ENCODE data around the gene ADARB1. TPM values are rescaled to one million over a fixed set of nuclear protein-coding genes. Genes with fewer than 3 reads are reported as not detected.

The ADARB1 gene
- polyA plus RNA-seq, 1 donor (not counting 4 experiments of a cell fraction or from before 2014, with no cell fraction given): 13.0 TPM

GRCh38 chr21:45116066-45116465, 41.7 kb downstream of the ADARB1 start:
- no peak overlapping the region for H3K27ac ChIP-seq (ENCODE audit: control insufficient read depth, insufficient read depth, low read length)
- H3K9ac ChIP-seq (ENCODE audit: control insufficient read depth, extremely low read depth, insufficient read depth, low read length): no peak overlapping the region
- peaks cover 6% of the 10 kb centered on the region for H3K4me1 ChIP-seq (ENCODE audit: control insufficient read depth, extremely low read depth, insufficient read depth, low read length)
- no peak for TF ChIP-seq EZH2 (IDR thresholded peaks at IDR 0.05; ENCODE audit: low read length)
- TF ChIP-seq, protein P1, sequence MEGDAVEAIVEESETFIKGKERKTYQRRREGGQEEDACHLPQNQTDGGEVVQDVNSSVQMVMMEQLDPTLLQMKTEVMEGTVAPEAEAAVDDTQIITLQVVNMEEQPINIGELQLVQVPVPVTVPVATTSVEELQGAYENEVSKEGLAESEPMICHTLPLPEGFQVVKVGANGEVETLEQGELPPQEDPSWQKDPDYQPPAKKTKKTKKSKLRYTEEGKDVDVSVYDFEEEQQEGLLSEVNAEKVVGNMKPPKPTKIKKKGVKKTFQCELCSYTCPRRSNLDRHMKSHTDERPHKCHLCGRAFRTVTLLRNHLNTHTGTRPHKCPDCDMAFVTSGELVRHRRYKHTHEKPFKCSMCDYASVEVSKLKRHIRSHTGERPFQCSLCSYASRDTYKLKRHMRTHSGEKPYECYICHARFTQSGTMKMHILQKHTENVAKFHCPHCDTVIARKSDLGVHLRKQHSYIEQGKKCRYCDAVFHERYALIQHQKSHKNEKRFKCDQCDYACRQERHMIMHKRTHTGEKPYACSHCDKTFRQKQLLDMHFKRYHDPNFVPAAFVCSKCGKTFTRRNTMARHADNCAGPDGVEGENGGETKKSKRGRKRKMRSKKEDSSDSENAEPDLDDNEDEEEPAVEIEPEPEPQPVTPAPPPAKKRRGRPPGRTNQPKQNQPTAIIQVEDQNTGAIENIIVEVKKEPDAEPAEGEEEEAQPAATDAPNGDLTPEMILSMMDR (optimal IDR thresholded peaks at IDR 0.05 in 1 of 3, IDR thresholded peaks at IDR 0.05 in 1 of 3, conservative IDR thresholded peaks at IDR 0.05 in 1 of 3; ENCODE audit: extremely low read depth in 1 of 3, insufficient read depth in 2 of 3, low read length in 3 of 3): no peak
- DNase-seq (ENCODE audit: low read depth, low spot score) (no peak), FAIRE-seq (no peak)
- no peak overlapping the region for H3K4me3 ChIP-seq (ENCODE audit: control insufficient read depth in 2 of 3, extremely low read depth in 1 of 3, insufficient read depth in 2 of 3, low read depth in 1 of 3, low read length in 3 of 3)
- H3K27me3 ChIP-seq (ENCODE audit: control insufficient read depth, extremely low read depth, insufficient read depth, low read length): no peaks in the 10 kb centered on the region
- H3K9me3 ChIP-seq (ENCODE audit: control insufficient read depth, low read depth, low read length): no peaks in the 10 kb centered on the region
- H2AFZ ChIP-seq (ENCODE audit: control insufficient read depth, low read length): no peak overlapping the region
- peaks cover 0 to 3% of the 10 kb centered on the region in 2 experiments for H3K36me3 ChIP-seq (ENCODE audit: control insufficient read depth in 2 of 2, extremely low read depth in 1 of 2, insufficient read depth in 2 of 2, low read length in 2 of 2)
- peaks cover 12% of the 10 kb centered on the region for H3K79me2 ChIP-seq (ENCODE audit: control insufficient read depth, insufficient read depth, low read length)
- H3K4me2 ChIP-seq (ENCODE audit: control insufficient read depth, extremely low read depth, insufficient read depth, low read depth, low read length): no peak overlapping the region
- H3K9me1 ChIP-seq (ENCODE audit: control insufficient read depth, extremely low read depth, insufficient read depth, low read length): peaks cover 2% of the 10 kb centered on the region
- H4K20me1 ChIP-seq (ENCODE audit: control insufficient read depth, extremely low read depth, insufficient read depth, low read length): peaks cover 3% of the 10 kb centered on the region
- dilution Hi-C loops (cut with MboI; ENCODE audit: extremely low pct_ligation_motif_present, low sequenced_read_pairs): no loop called here

- H3K79me2 ChIP-seq (ENCODE audit: control insufficient read depth, insufficient read depth, low read length): peaks cover 2% of the 10 kb centered on the region
- dilution Hi-C loops (cut with MboI; ENCODE audit: extremely low pct_ligation_motif_present, low sequenced_read_pairs): no loop called here
- no peaks in the 10 kb centered on the region for H3K9me1 ChIP-seq (ENCODE audit: control insufficient read depth, extremely low read depth, insufficient read depth, low read length)
- DNase-seq (ENCODE audit: low read depth, low spot score) (no peak), FAIRE-seq (no peak)
- no peak overlapping the region for H3K9ac ChIP-seq (ENCODE audit: control insufficient read depth, extremely low read depth, insufficient read depth, low read length)
- no peak overlapping the region for H2AFZ ChIP-seq (ENCODE audit: control insufficient read depth, low read length)
- H3K4me1 ChIP-seq (ENCODE audit: control insufficient read depth, extremely low read depth, insufficient read depth, low read length): peaks cover 6% of the 10 kb centered on the region
- no peak for TF ChIP-seq EZH2 (IDR thresholded peaks at IDR 0.05; ENCODE audit: low read length)
- TF ChIP-seq, protein P1 (optimal IDR thresholded peaks at IDR 0.05 in 1 of 3, IDR thresholded peaks at IDR 0.05 in 1 of 3, conservative IDR thresholded peaks at IDR 0.05 in 1 of 3; ENCODE audit: extremely low read depth in 1 of 3, insufficient read depth in 2 of 3, low read length in 3 of 3): no peak
- no peak overlapping the region for H3K4me3 ChIP-seq (ENCODE audit: control insufficient read depth in 2 of 3, extremely low read depth in 1 of 3, insufficient read depth in 2 of 3, low read depth in 1 of 3, low read length in 3 of 3)
- peaks cover 0 to 7% of the 10 kb centered on the region in 2 experiments for H3K36me3 ChIP-seq (ENCODE audit: control insufficient read depth in 2 of 2, extremely low read depth in 1 of 2, insufficient read depth in 2 of 2, low read length in 2 of 2)
- H4K20me1 ChIP-seq (ENCODE audit: control insufficient read depth, extremely low read depth, insufficient read depth, low read length): peaks cover 3% of the 10 kb centered on the region
- H3K27me3 ChIP-seq (ENCODE audit: control insufficient read depth, extremely low read depth, insufficient read depth, low read length): no peaks in the 10 kb centered on the region
- H3K27ac ChIP-seq (ENCODE audit: control insufficient read depth, insufficient read depth, low read length): no peak overlapping the region
- no peak overlapping the region for H3K4me2 ChIP-seq (ENCODE audit: control insufficient read depth, extremely low read depth, insufficient read depth, low read depth, low read length)
- no peaks in the 10 kb centered on the region for H3K9me3 ChIP-seq (ENCODE audit: control insufficient read depth, low read depth, low read length)
Observed at GRCh38 chr21:45117314-45117713, 42.9 kb downstream of the ADARB1 start.
